Stimulated activated CD4-positive, alpha-beta T cell treated with anti-CD3 and anti-CD28 coated beads, Interleukin-12 subunit alpha, Interleukin-12 subunit beta, amount 100 ng/mL, for 48 hours (primary cell): Measurements from ENCODE around the gene RNASE1.
"Not testable (repeated sequence)": the region's sequence is repeated elsewhere in the genome, so short reads cannot be mapped to it uniquely, and the experiment has no call there.

ENCODE experiments used
- DNase-seq, 3 donors: peaks; one replicate each; pipeline ENCODE4 v3.0.0-alpha.2; 2020; ENCODE audit warnings: low read depth in 2 of 3, low spot score in 1 of 3

RNASE1 gene

DNA sequence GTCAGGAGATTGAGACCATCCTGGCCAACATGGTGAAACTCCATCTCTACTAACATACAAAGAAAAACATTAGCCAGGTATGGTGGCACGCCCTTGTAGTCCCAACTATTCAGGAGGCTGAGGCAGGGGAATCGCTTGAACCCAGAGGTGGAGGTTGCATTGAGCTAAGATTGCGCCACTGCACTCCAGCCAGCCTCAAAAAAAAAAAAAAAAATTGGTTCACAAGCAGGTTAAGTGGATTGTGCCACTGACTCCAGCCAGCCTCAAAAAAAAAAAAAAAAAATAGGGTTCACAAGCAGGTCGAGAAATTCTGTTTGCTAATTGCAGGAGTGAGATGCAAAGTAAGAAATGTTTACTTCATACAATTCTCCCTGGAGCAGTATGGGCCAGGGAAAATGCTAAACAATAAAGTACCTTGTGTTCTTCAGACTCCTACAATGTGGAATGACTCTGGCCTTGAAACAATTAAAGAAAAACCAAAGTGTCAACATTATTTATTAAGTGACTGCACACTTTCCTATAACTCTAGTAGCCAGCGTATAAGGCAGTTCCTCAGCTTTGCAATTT lies 28.3 kb downstream of the RNASE1 start:
- no peak for DNase-seq

GRCh38 chr14:20772650-20773049 lies 30.0 kb downstream of the RNASE1 start:
- no peak for DNase-seq

GRCh38 chr14:20769421-20769820 lies 33.2 kb downstream of the RNASE1 start:
- no peak for DNase-seq

- DNase-seq: no peak
These were observed 34.1 kb downstream of the RNASE1 start for GRCh38 chr14:20768593-20768892.

- no peak for DNase-seq
These were observed 41.7 kb downstream of the RNASE1 start for GRCh38 chr14:20760950-20761349.

DNA sequence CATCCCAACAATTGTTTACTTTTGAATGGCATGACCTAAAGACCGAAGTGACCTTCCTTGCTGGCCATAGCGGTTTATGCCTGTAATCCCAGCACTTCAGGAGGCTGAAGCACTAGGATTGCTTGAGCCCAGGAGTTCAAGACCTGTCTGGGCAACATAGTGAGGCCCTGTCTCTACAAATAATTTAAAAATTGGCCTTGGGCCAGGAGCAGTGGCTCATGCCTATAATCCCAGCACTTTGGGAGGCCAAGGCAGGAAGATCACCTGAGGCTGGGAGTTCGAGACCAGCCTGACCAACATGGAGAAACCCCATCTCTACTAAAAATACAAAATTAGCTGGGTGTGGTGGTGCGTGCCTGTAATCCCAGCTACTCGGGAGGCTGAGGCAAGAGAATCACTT lies 43.2 kb downstream of the RNASE1 start:
- not testable (repeated sequence) for DNase-seq

- no peak for DNase-seq
These were observed 44.7 kb downstream of the RNASE1 start for GRCh38 chr14:20757965-20758364.

DNA sequence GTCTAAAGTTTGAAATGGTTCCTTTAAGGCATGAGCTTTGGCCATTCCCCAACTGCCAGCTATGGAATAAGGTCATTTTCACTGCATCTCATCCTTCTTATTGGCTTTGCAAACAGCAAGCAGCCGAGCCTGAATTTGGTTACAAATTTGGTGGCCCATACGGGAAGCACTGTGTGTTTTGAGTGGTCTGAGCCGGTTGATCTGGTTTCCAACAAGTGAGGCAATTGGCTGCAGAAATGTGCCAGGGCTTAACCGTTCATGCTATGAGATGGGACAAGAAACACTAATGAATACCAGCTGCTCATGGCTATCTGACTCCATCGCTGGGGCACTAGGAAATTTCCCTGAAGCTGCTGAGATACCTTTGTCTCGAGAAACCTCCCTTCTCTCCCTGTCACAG lies 47.6 kb downstream of the RNASE1 start:
- no peak for DNase-seq

DNA sequence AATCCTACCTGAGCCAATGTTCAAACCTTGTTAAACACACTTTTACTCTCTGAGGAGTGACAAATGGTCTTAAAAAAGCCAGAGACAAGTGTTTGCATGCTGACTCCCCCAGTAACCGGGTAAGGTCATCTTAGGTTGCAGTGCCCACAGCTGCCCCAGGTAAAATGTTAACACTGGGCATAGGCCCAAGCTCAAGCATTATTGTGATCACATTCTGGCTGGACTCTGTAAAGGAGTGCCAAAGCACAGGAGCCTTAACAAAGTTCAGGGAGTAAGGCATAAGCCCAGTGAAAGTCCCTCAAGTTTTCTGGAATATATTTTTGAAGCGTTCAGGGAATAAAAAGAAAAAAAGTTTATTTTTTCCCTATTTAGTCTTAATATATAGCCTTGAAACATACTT lies 48.3 kb downstream of the RNASE1 start:
- DNase-seq: no peak

DNA sequence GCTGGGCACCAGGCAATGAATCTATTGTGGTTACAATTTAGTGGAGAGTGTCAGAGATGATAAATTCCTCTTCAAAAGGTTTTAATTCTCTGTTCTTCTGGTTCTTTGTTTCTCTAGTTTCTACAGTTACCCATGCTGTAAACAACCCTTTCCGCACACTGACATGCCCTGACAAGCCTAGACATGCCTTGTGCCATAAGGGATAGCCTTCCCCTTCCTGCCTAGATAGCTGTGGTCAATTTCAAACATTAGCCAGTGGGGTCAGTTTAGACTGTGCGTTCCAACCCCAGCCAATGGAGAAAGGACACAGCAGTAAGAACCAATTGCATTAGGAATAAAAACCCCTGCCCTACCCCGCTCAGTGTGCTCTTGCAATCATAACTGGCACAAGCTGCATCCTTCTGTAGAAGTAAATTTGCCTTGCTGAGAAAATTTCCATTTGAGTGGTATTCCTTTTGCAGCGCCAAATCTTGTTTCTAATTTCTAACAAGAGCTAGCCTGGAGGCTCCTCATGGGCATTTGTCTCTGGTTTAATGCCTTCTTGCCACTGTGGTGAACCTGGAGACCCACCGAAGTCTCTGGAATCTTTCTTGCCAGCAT lies 50.6 kb downstream of the RNASE1 start:
- no peak for DNase-seq
